PFSK-1 (cell line): Measurements from ENCODE around the gene ZNF747.

ENCODE experiments used
- FOXP2 ChIP-seq: optimal IDR thresholded peaks from 2 replicates; pipeline ENCODE3; 2011; ENCODE audit warnings: borderline replicate concordance, control low read depth, inconsistent platforms; ENCODE audit not compliant: insufficient read depth; ENCODE audit errors: extremely low read length, extremely low read depth
- POLR2AphosphoS5 ChIP-seq: IDR thresholded peaks from 2 replicates; pipeline ENCODE4 v1.6.1; 2012; ENCODE audit warnings: low read depth, mild to moderate bottlenecking, control low read depth, low read length, moderate library complexity
- REST ChIP-seq, 2 experiments: IDR thresholded peaks; 2 replicates each; pipeline versions ENCODE4 v1.6.1 to v1.8.0; 2011 to 2012; ENCODE audit warnings: low read depth in 2 of 2, low read length in 2 of 2, control low read depth in 1 of 2, inconsistent platforms in 1 of 2, mild to moderate bottlenecking in 1 of 2, moderate library complexity in 1 of 2; ENCODE audit not compliant: insufficient read depth in 1 of 2
- SIN3A ChIP-seq: IDR thresholded peaks from 2 replicates; pipeline ENCODE4 v1.6.1; 2012; ENCODE audit warnings: mild to moderate bottlenecking, low read length, moderate library complexity, borderline replicate concordance; ENCODE audit not compliant: insufficient read depth
- TAF1 ChIP-seq: IDR thresholded peaks from 2 replicates; pipeline ENCODE4 v1.6.1; 2012; ENCODE audit warnings: low read length, control low read depth, borderline replicate concordance; ENCODE audit not compliant: insufficient read depth

DNA sequence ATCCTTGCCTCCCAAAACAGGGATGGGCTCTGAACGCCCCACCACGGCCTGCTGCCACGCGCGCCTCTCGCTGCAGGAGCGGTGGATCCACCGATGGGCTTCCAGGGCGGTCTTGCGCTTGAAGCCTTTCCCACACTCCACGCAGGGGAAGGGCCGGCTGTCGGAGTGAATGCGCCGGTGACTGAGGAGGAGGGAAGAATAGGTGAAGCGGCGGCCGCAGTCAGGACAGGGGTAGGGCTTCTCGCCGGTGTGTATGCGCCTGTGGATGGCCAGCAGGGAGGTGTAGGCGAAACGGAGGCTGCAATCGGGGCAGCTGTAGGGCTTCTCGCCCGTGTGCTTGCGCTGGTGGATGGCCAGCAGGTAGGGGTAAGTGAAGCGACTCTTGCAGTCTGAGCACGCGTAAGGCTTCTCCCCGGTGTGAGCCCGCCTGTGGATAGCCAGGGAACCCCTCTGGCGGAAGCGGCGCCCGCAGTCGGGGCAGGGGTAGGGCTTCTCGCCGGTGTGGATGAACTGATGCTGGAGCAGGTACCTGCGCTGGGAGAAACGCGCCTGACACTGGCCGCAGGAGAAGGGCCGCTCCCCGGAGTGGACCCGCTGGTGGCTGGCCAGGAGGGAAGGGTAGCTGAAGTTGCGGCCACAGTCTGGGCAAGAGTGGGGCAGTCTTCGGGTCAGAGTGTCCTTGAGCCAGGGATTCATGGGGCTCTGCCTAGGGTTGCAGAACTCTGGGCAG is 48.1 kb upstream of the ZNF747 start:
- no peak for TF ChIP-seq POLR2AphosphoS5
- no peak for TF ChIP-seq REST (IDR thresholded peaks at IDR 0.05; ENCODE audit: insufficient read depth in 1 of 2, low read depth in 2 of 2, low read length in 2 of 2)
- TF ChIP-seq TAF1, result no peak
- TF ChIP-seq SIN3A, result no peak
- TF ChIP-seq FOXP2, result no peak
